ENCODE data around the gene TMEM191C. TPM values are rescaled to one million over a fixed set of nuclear protein-coding genes. Genes with fewer than 3 reads are reported as not detected.
"Not testable (repeated sequence)": the region's sequence is repeated elsewhere in the genome, so short reads cannot be mapped to it uniquely, and the experiment has no call there.

Gene TMEM191C
- total RNA-seq: 1 to 10 TPM in 1 of 2 donors, under 1 TPM in 1; 0.55 to 6.0 TPM

GRCh38 chr22:21467337-21468193 is at the start of gene TMEM191C:
Gene TMEM191C, plus strand, starts transcription at chr22:21467387. Its CDS starts 73 bp downstream, at chr22:21467460.
- H3K27me3 ChIP-seq (replicated peaks; ENCODE audit: insufficient read depth); DNase-seq (ENCODE audit: low spot score); H3K4me1 ChIP-seq (replicated peaks); H3K36me3 ChIP-seq; intact Hi-C loops (cut with DNase I); H3K9me3 ChIP-seq: not testable (repeated sequence)
- peak within 1 kb of the TSS; percentile 22 to 34 for H3K4me3 ChIP-seq
- no CpG with 5 or more reads among the region's 74 CpGs for WGBS
- peak within 1 kb of the TSS in 1 of 2 donors; percentile 65 for H3K27ac ChIP-seq

GRCh38 chr22:21417853-21418252 is 49.3 kb upstream of the TMEM191C start:
- H3K36me3 ChIP-seq; DNase-seq (ENCODE audit: low spot score); H3K27me3 ChIP-seq (replicated peaks; ENCODE audit: insufficient read depth); intact Hi-C loops (cut with DNase I); H3K4me1 ChIP-seq (replicated peaks); H3K9me3 ChIP-seq; H3K27ac ChIP-seq: not testable (repeated sequence)
- peak overlapping the region; percentile 29 to 34 for H3K4me3 ChIP-seq
- 0% methylated on average over 7 of the region's 33 CpGs for WGBS

GRCh38 chr22:21418974-21419638 is 48.1 kb upstream of the TMEM191C start:
- intact Hi-C loops (cut with DNase I); DNase-seq (ENCODE audit: low spot score); H3K4me1 ChIP-seq (replicated peaks); H3K4me3 ChIP-seq; H3K36me3 ChIP-seq; H3K27me3 ChIP-seq (replicated peaks; ENCODE audit: insufficient read depth); H3K9me3 ChIP-seq; H3K27ac ChIP-seq: not testable (repeated sequence)
- 45% methylated on average over 5 of the region's 15 CpGs for WGBS

GRCh38 chr22:21420180-21420763 is 46.9 kb upstream of the TMEM191C start:
- H3K4me1 ChIP-seq (replicated peaks); intact Hi-C loops (cut with DNase I); H3K27ac ChIP-seq; DNase-seq (ENCODE audit: low spot score); H3K27me3 ChIP-seq (replicated peaks; ENCODE audit: insufficient read depth); H3K9me3 ChIP-seq; H3K36me3 ChIP-seq; H3K4me3 ChIP-seq: not testable (repeated sequence)
- 12% methylated on average over 5 of the region's 19 CpGs for WGBS

GRCh38 chr22:21424084-21424709 is 43.0 kb upstream of the TMEM191C start:
- H3K36me3 ChIP-seq; DNase-seq (ENCODE audit: low spot score); H3K9me3 ChIP-seq; H3K4me3 ChIP-seq; H3K27me3 ChIP-seq (replicated peaks; ENCODE audit: insufficient read depth); H3K4me1 ChIP-seq (replicated peaks); H3K27ac ChIP-seq; intact Hi-C loops (cut with DNase I): not testable (repeated sequence)
- no CpG with 5 or more reads among the region's 12 CpGs for WGBS

- H3K36me3 ChIP-seq; H3K9me3 ChIP-seq; H3K4me3 ChIP-seq; H3K4me1 ChIP-seq (replicated peaks); H3K27me3 ChIP-seq (replicated peaks; ENCODE audit: insufficient read depth); DNase-seq (ENCODE audit: low spot score); H3K27ac ChIP-seq; intact Hi-C loops (cut with DNase I): not testable (repeated sequence)
- WGBS: no CpG with 5 or more reads among the region's 15 CpGs
These were observed 32.6 kb upstream of the TMEM191C start for GRCh38 chr22:21434378-21435233.

GRCh38 chr22:21435998-21436810 is 31.0 kb upstream of the TMEM191C start:
- H3K4me3 ChIP-seq; intact Hi-C loops (cut with DNase I); H3K27ac ChIP-seq; H3K9me3 ChIP-seq; H3K27me3 ChIP-seq (replicated peaks; ENCODE audit: insufficient read depth); H3K4me1 ChIP-seq (replicated peaks); H3K36me3 ChIP-seq: not testable (repeated sequence)
- peak; percentile 2 for DNase-seq (ENCODE audit: low spot score)
- 0% methylated on average over 2 of the region's 12 CpGs for WGBS

- H3K27ac ChIP-seq; H3K4me3 ChIP-seq; intact Hi-C loops (cut with DNase I); H3K27me3 ChIP-seq (replicated peaks; ENCODE audit: insufficient read depth); H3K36me3 ChIP-seq; H3K4me1 ChIP-seq (replicated peaks); H3K9me3 ChIP-seq: not testable (repeated sequence)
- DNase-seq (ENCODE audit: low spot score): peak; percentile 0
- 86% methylated on average over 4 of the region's 6 CpGs for WGBS
These were observed 29.2 kb upstream of the TMEM191C start for GRCh38 chr22:21438013-21438412.

GRCh38 chr22:21440018-21440636 is 27.1 kb upstream of the TMEM191C start:
- DNase-seq (ENCODE audit: low spot score); intact Hi-C loops (cut with DNase I): not testable (repeated sequence)
- no CpG with 5 or more reads among the region's 10 CpGs for WGBS

GRCh38 chr22:21440676-21441075 is 26.5 kb upstream of the TMEM191C start:
- H3K27me3 ChIP-seq (replicated peaks; ENCODE audit: insufficient read depth); H3K36me3 ChIP-seq; H3K27ac ChIP-seq; intact Hi-C loops (cut with DNase I); H3K4me3 ChIP-seq; H3K9me3 ChIP-seq; DNase-seq (ENCODE audit: low spot score); H3K4me1 ChIP-seq (replicated peaks): not testable (repeated sequence)
- WGBS: no CpG with 5 or more reads among the region's 16 CpGs

More at GRCh38 chr22:21440018-21440636, 27.1 kb upstream of the TMEM191C start:
- H3K27ac ChIP-seq; H3K4me3 ChIP-seq; H3K4me1 ChIP-seq (replicated peaks); H3K27me3 ChIP-seq (replicated peaks; ENCODE audit: insufficient read depth); H3K9me3 ChIP-seq; H3K36me3 ChIP-seq: not testable (repeated sequence)

All from prostate gland (tissue), 2 donors.